KMS-11 (cell line): ENCODE results near the gene ARID4A.

Source experiments
- H2AFZ ChIP-seq: fragments of 200-600 bp; sonication (generic); 2 replicates; pipeline ENCODE4 v1.6.1; 2016; ENCODE audit warnings: antibody characterized with exemption, mixed run types, low read depth
- H3K27ac ChIP-seq: fragments of 200-600 bp; sonication (generic); 2 replicates; pipeline ENCODE4 v1.6.1; 2016; ENCODE audit warnings: mild to moderate bottlenecking, mixed run types
- H3K27me3 ChIP-seq: fragments of 200-600 bp; sonication (generic); 2 replicates; pipeline ENCODE4 v1.6.1; 2017; ENCODE audit warnings: mild to moderate bottlenecking, low read depth, mixed run types, moderate library complexity; ENCODE audit not compliant: insufficient read depth
- H3K36me3 ChIP-seq: fragments of 200-600 bp; sonication (generic); 2 replicates; pipeline ENCODE4 v1.6.1; 2017; ENCODE audit warnings: mild to moderate bottlenecking, mixed run types; ENCODE audit not compliant: insufficient read depth
- H3K4me1 ChIP-seq: fragments of 200-600 bp; sonication (generic); 2 replicates; pipeline ENCODE4 v1.6.1; 2016; ENCODE audit warnings: mild to moderate bottlenecking, low read depth, mixed run types; ENCODE audit not compliant: poor library complexity, severe bottlenecking
- H3K4me2 ChIP-seq: fragments of 200-600 bp; sonication (generic); 2 replicates; pipeline ENCODE4 v1.7.0; 2016; ENCODE audit warnings: mild to moderate bottlenecking, mixed run types
- H3K4me3 ChIP-seq: fragments of 200-600 bp; sonication (generic); IDR thresholded peaks from 2 replicates; pipeline ENCODE4 v1.6.1; 2017; ENCODE audit warnings: low read depth, low read length, mixed read lengths; ENCODE audit not compliant: insufficient read depth
- H3K79me2 ChIP-seq: fragments of 200-600 bp; sonication (generic); 2 replicates; pipeline ENCODE4 v1.6.1; 2016; ENCODE audit warnings: low read depth, mixed run types; ENCODE audit not compliant: insufficient read depth
- H3K9ac ChIP-seq: fragments of 200-600 bp; sonication (generic); 2 replicates; pipeline ENCODE4 v1.6.1; 2016; ENCODE audit warnings: mild to moderate bottlenecking, mixed run types
- H4K20me1 ChIP-seq: fragments of 200-600 bp; sonication (generic); 2 replicates; pipeline ENCODE4 v1.6.1; 2016; ENCODE audit warnings: mild to moderate bottlenecking, mixed run types; ENCODE audit not compliant: insufficient read depth
- TF ChIP-seq, protein P1 (sequence below): fragments of 200-600 bp; sonication (generic); conservative IDR thresholded peaks from 2 replicates; pipeline ENCODE4 v1.6.1; 2017; ENCODE audit warnings: low read depth, mild to moderate bottlenecking, antibody characterized with exemption, low read length, moderate library complexity, mixed read lengths

ARID4A gene

DNA sequence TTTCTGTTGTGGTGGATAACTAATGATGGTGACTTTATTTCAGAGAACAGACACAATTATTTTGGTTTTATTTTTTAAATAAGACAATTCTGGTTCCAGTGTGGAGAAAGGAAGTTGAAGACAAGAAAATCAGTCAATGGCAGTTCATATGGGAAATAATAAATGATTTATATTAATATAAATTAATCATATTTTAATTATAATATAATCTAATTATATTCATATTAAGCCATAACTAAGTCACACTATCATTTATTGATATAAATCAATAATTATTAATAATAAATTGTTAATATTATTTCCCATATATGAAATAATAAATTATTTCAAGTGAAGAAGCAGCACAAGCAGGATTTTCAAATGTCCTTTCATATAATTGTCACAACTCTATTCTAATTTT lies 100.1 kb downstream of the ARID4A start:
- H3K27ac ChIP-seq, result no peak overlapping the region
- no peaks in the 10 kb centered on the region for H3K79me2 ChIP-seq
- TF ChIP-seq, protein P1, sequence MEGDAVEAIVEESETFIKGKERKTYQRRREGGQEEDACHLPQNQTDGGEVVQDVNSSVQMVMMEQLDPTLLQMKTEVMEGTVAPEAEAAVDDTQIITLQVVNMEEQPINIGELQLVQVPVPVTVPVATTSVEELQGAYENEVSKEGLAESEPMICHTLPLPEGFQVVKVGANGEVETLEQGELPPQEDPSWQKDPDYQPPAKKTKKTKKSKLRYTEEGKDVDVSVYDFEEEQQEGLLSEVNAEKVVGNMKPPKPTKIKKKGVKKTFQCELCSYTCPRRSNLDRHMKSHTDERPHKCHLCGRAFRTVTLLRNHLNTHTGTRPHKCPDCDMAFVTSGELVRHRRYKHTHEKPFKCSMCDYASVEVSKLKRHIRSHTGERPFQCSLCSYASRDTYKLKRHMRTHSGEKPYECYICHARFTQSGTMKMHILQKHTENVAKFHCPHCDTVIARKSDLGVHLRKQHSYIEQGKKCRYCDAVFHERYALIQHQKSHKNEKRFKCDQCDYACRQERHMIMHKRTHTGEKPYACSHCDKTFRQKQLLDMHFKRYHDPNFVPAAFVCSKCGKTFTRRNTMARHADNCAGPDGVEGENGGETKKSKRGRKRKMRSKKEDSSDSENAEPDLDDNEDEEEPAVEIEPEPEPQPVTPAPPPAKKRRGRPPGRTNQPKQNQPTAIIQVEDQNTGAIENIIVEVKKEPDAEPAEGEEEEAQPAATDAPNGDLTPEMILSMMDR, result no peak

DNA sequence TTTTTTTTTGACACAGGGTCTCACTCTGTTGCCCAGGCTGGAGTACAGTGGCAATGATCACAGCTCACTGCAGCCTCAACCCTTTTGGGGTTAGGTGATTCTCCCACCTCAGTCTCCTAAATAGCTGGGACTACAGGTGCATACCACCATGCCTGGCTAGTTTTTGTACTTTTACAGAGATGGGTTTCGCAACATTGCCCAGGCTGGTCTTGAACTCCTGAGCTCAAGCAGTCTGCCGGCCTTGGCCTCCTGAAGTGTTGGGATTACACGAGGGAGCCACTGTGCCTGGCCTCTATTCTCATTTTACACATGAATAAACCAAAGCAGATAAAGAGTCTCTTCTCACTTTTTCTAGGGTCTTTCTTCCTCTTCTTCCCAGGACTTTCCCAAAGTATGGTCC lies 100.5 kb downstream of the ARID4A start:
- H3K36me3 ChIP-seq, result no peaks in the 10 kb centered on the region
- TF ChIP-seq, protein P1, result no peak
- H3K79me2 ChIP-seq, result no peaks in the 10 kb centered on the region
- H3K4me2 ChIP-seq, result no peak overlapping the region
- H3K4me1 ChIP-seq, result peaks cover 6% of the 10 kb centered on the region
- no peaks in the 10 kb centered on the region for H4K20me1 ChIP-seq
- no peak overlapping the region for H2AFZ ChIP-seq
- no peak overlapping the region for H3K9ac ChIP-seq
- H3K27ac ChIP-seq, result no peak overlapping the region
- no peak overlapping the region for H3K4me3 ChIP-seq
- no peaks in the 10 kb centered on the region for H3K27me3 ChIP-seq

More for the DNA sequence above, 100.1 kb downstream of the ARID4A start:
- Histone ChIP-seq H3K4me1 (peaks cover 6% of the 10 kb centered on the region), H3K4me2 (no peak overlapping the region), H3K4me3 (no peak overlapping the region), H4K20me1 (no peaks in the 10 kb centered on the region), H2AFZ (no peak overlapping the region), H3K36me3 (no peaks in the 10 kb centered on the region), H3K9ac (no peak overlapping the region), H3K27me3 (no peaks in the 10 kb centered on the region)

DNA sequence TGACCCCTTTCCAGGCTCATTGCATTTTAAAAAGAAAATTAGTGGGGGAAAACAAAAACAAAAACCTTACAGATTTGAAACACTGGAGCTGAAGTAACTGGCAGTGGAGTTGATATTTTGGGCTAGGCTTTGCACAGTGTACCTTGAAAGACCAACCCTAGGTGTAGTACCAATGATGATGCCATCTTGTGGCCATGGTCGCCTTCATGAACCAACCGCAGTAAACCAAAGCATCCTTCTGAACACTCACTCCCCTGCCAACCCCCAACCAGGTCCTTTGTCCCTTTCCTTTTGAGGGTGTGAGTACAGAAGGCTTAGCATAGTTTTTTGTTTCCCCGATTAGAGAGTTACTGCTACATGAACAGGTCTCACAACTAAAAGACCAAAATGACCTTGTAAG lies 103.2 kb downstream of the ARID4A start:
- TF ChIP-seq, protein P1, result no peak
- H3K4me1 ChIP-seq, result no peaks in the 10 kb centered on the region
- H3K4me3 ChIP-seq, result no peak overlapping the region
- no peak overlapping the region for H2AFZ ChIP-seq
- no peak overlapping the region for H3K27ac ChIP-seq
- H3K27me3 ChIP-seq, result no peaks in the 10 kb centered on the region
- H3K4me2 ChIP-seq, result no peak overlapping the region
- H4K20me1 ChIP-seq, result no peaks in the 10 kb centered on the region
- H3K9ac ChIP-seq, result no peak overlapping the region
- no peaks in the 10 kb centered on the region for H3K79me2 ChIP-seq
- no peaks in the 10 kb centered on the region for H3K36me3 ChIP-seq

DNA sequence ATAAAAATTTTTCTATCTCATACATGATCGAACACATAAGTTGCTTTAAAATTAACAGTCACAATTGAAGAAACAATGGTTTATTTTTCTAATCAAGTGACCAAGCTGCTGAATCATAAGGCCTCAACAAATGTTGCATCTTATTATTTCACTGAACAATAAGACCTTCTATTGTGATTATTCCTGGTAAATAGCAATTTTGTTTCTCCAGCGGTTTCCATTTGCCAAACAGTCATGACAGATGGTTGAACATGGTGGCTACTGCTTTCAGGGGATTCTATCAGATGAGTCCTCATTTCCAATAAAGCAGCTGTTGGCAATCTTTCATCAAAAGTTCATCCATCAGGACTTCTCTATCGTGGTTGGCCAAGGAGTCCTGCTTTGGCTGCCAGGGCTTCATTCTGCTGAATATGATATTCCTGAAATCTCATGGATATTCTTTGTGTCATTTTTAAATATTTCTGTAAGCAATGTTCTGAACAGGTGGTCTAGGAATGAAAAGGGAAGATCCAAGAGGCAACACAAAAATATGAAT lies 110.4 kb downstream of the ARID4A start:
- H2AFZ ChIP-seq, result no peak overlapping the region
- no peaks in the 10 kb centered on the region for H3K79me2 ChIP-seq
- no peaks in the 10 kb centered on the region for H4K20me1 ChIP-seq
- H3K36me3 ChIP-seq, result no peaks in the 10 kb centered on the region
- H3K27ac ChIP-seq, result no peak overlapping the region
- no peaks in the 10 kb centered on the region for H3K27me3 ChIP-seq
- TF ChIP-seq, protein P1, result no peak
- H3K4me3 ChIP-seq, result no peak overlapping the region
- no peak overlapping the region for H3K9ac ChIP-seq
- no peaks in the 10 kb centered on the region for H3K4me1 ChIP-seq
- no peak overlapping the region for H3K4me2 ChIP-seq
